ENCODE measurements around the gene AADACL2.
"Not testable (repeated sequence)": the region's sequence is repeated elsewhere in the genome, so short reads cannot be mapped to it uniquely, and the experiment has no call there.

The AADACL2 gene

DNA sequence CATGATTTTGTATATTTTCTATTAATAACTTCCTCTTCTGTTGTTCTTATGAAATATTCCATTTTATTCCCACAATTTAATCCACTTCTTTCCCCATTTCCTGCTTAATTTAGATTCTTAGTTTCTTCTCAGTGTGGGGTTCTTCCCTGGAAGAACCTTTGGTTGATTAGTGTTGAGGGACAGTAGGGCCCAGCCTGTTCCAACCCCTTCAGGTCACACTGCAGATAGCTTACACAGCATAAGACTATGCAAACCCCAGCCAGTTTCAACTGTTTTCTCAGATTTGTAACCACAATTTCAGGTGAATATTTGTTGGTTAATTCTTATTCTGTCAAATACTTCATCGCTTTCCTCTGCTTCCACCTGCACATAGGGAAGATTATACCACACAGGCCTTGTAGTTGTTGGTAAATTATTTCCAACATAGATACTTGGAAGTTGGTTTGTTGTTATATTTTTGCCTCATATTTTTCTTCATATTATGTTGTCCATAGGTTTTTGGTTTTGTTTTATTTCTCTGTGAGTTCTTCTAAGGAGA lies 34.7 kb downstream of the AADACL2 start:
- no peak for DNase-seq

DNA sequence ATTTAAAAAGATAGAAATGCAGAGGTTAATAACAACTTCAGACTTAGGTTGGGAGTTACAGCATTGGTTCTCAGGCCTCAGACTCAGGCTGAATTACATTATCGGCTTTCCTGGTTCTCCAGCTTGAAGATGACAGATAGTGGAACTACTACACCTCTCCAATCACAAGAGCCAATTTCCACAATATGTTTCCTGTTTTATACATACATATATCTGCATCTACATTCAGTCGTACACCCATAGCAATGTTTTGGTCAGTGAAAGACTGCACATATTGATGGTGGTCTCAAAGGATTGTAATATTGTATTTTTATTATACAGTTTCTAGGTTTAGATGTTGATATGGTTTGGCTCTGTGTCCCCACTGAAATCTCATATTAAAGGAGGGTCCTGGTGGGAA lies 35.4 kb downstream of the AADACL2 start:
- no peak for DNase-seq

- DNase-seq: no peak
Observed at GRCh38 chr3:151770956-151771355, 37.2 kb downstream of the AADACL2 start.

GRCh38 chr3:151772825-151773480 lies 39.2 kb downstream of the AADACL2 start:
- DNase-seq: no peak

DNA sequence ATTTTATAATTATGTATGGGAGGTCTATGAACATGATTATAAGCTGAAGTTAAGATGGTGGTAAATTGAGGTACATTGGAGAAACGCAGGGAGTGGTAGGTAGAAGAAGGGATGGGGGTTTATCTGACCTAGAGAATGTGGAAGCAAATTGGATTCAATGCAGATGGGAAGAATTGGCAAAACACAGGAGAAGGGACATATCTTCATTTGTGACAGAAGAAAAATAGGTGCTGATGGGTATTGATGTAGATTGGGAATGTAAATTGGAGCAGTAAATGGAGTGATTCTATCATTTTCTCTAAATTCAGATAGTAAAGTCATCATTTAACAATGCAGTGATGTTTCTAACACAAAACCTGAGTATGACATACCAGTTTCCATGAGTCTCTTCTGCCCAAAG lies 40.5 kb downstream of the AADACL2 start:
- DNase-seq: no peak

- DNase-seq: no peak
Observed at GRCh38 chr3:151774910-151775309, 41.2 kb downstream of the AADACL2 start.

DNA sequence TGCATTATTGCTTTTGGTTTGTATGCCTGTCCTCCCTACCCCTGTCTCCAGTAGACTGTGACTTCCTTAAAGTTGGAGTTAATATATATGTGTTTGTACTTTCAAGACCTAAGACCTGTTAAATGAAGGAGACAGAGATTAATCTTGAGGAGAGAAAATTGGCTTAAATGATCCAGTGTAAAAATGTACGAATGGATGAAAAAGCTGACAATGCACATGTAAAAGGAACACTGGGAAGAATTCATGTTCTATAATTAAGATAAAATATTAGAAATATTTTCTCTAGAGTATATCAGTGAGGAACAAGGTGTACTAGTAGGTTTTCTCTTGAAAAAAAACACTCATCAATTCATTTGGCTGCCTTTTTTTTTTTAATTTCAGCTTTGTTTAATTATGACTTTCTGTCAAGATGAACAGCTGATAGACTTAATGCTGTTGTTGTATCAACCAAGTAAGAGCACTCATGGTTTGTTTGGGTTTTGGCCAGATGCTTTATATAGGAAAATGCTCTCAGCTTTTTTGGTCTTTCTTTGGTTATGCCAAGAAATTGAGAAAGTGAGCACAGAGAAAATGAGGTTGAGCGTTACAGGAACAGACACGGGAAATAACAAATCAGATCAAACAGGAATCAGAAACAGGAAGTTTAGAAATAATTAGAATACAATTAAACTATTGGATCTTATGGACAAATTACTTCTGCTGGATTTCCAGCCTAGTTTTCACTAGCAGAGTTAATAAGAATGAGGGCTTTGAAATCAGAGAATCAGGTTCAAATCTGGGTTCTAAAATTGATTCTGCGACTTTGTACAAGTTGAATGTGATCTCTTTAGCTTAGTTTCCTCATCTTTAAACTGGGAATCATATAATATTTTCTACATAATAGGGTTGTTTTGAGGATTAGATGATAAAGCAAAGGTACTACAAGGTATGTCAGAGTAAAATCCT lies 41.9 kb downstream of the AADACL2 start:
- no peak for DNase-seq

DNA sequence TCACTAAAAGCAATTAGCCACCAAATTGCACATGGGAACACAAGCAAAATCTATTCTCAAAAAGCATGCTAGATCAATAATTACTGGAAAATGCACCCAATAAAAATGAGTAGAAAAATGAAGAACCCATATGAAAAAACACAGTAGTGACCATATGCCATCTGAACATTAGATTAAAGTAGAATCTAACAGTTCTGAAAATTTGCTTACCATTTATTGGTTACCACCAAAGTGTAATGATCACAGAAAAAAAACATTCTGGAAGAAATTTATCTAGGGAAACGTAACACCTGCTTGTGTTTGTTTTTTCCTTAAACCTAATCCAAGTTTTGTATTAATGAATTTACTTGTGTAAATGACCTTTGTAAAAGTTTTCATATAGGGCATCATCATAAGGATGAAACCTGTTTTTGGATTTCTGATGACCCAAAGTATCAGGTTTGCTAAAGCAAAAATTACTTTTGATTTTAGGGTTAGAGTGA lies 42.6 kb downstream of the AADACL2 start:
- DNase-seq: no peak

DNA sequence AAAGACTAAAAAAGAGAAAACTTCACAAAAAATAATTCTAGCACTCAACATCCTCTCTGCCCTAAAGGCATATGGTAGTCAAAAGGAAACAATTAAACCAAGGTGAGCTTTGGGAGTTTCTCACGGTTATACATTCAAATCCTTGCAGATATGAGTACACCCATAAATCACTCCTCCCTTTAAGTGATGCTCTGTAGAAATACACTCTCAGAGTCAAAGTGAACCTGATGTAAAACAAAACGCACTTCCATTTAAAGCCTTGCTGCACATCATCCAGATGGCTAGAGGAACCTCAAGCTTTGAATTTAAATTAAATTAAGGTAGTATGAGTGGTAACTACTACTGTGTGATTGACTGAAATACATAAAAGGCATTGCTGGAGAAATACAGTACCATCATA lies 44.2 kb downstream of the AADACL2 start:
- no peak for DNase-seq

DNA sequence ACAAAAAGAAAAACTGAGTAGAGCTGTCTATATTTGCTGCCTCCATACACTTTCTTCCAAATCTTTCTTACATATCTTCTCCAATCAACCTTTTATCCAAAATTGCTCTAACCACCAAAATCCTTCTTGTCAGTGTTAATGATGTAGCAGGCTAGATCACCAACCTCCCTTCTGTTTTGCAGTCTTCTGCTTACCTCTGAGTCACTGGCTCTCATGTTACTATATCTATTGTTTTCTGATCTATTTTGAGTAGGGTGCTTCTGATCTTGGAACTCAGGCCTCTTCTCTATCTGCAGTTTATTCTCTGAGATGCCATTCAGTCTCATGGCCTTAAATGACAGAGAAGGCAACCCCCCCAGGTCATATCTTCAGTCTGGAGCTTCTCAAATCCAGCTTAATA lies 53.9 kb downstream of the AADACL2 start:
- DNase-seq: no peak

- DNase-seq: no peak
Observed at GRCh38 chr3:151788401-151788800, 54.7 kb downstream of the AADACL2 start.

- no peak for DNase-seq
Observed at GRCh38 chr3:151789853-151790463, 56.2 kb downstream of the AADACL2 start.

GRCh38 chr3:151790763-151791162 lies 57.0 kb downstream of the AADACL2 start:
- not testable (repeated sequence) for DNase-seq

DNA sequence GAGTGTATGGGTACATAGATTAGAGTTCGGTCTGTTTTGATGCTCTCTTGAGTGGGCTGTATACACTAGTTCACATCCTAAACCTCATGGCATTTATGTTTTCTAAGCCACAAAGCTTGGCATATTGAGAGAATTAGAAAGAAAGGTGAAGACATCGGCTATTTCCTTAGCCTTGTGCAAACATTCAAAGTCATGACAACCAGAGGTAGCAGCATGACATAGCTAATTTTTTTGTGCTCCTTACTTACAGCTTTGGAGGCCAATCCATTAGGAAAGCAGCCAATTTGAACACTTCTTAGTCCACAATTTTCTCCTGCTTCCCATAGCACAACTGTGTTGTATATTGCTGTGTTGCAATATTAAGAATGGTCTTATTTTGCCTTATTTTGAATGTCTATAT lies 58.7 kb downstream of the AADACL2 start:
- DNase-seq: no peak

DNA sequence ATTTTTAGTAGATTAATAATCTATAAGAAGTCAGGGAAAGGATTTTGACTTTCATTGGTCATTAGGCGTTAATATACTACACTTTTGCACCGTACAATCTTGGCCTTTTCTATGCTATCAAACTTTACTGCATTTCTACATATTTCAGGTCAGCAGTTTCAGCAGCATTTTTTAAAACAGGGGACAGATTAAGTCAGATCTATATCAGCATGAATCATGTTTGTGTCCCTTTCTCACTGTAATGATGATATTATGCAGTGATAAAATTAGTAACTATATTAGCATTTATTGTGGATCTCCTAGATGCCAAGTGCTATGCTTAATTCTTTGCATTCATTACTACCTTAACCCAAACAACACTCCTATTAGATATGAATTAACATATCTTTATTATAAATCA lies 59.9 kb downstream of the AADACL2 start:
- no peak for DNase-seq

GRCh38 chr3:151794080-151794479 lies 60.4 kb downstream of the AADACL2 start:
- no peak for DNase-seq

DNA sequence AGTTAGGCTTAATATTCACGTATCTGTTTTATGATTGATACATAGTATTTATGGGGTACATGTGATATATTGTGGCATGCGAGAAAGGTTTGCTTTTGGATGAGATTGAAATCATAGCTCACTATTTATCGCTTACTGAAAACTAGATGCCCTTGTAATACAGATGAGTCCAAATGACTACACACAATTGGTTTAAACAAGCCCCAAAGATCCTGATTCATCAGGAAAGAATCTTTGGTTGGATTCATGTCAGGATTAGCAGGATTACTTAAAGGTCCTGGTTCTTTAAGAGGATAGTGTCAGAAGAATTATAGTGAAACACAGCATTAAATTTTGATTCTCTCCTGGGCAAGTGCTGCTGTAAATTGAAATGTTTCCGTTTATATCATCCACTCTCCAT lies 61.5 kb downstream of the AADACL2 start:
- no peak for DNase-seq

DNA sequence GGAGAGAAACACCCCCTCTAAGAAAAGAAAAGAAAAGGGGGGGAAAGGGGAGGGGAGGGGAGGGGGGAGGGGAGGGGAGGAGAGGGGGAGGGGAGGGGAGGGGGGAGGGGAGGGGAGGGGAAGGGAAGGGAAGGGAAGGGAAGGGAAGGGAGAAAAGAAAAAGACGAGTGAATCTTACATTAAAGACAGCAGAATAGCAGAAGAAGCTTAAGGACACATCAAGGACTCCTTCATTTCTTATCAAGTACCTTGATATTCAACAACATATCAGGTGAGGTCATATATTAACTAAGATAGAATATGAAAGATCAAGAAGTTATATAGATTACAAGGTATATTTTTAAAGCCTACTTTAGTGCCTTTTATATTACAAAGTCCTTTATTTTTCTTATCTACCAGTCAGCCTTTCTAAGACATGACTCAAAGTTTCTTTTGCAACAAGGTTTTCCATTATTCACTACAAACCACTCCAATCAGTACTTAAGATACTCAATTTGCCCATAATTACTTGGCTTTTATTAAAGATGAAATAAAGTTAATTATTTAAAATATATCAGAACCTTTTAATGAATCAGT lies 62.5 kb downstream of the AADACL2 start:
- DNase-seq: no peak

GRCh38 chr3:151798466-151798865 lies 64.7 kb downstream of the AADACL2 start:
- no peak for DNase-seq

DNA sequence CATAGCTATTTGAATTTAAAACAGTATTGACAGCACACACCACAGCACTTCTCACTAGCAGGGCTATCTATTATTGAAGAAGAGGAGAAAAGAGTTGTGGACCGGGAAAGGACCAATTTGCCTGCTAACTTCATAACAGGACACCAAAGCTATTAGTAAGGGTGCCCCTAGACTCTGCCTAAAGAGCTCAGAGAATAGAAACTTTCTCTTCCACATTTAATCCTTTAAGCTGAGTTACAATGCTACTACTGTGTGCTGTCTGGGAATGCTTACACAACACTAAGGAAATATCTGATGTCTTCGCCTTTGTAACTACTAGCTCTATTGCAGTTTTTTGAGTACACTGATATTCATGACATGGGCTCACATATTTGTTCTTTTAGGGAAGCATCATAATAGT lies 66.7 kb downstream of the AADACL2 start:
- DNase-seq: no peak

DNA sequence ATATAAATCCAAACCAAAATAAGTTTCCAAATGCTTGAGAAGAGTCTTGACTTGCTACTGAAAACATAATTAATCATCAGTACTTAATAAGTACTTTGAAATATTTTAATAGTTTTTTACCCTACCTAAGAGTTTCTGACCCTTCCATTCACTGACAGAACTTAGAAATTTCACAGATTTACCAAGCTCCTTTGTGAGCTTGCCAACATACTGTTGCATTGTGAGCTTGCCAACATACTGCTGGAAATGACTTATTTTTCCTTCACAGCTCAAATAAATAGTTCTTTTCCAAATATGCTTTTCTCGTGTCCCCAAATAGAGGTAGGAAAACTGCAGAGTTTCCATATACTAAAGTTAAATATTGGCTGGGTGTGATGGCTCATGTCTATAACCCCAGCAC lies 70.5 kb downstream of the AADACL2 start:
- DNase-seq: no peak

GRCh38 chr3:151806838-151807237 lies 73.1 kb downstream of the AADACL2 start:
- DNase-seq: no peak

Data from activated CD8-positive, alpha-beta memory T cell treated with anti-CD3 and anti-CD28 coated beads, Interleukin-2, amount 50 U/mL, for 4 hours (primary cell).